GM20431 (cell line): ENCODE data around the gene ADAM30.
"Not testable (repeated sequence)": the region's sequence is repeated elsewhere in the genome, so short reads cannot be mapped to it uniquely, and the experiment has no call there.

Experiments used
- in situ Hi-C: fragments of 300-500 bp; cut with MseI, MboI; formaldehyde crosslinking; loops from one replicate; pipeline ENCODE4 v1.15.0; 2020; ENCODE audit warnings: low sequenced_read_pairs; ENCODE audit not compliant: unreplicated experiment

ADAM30 gene

DNA sequence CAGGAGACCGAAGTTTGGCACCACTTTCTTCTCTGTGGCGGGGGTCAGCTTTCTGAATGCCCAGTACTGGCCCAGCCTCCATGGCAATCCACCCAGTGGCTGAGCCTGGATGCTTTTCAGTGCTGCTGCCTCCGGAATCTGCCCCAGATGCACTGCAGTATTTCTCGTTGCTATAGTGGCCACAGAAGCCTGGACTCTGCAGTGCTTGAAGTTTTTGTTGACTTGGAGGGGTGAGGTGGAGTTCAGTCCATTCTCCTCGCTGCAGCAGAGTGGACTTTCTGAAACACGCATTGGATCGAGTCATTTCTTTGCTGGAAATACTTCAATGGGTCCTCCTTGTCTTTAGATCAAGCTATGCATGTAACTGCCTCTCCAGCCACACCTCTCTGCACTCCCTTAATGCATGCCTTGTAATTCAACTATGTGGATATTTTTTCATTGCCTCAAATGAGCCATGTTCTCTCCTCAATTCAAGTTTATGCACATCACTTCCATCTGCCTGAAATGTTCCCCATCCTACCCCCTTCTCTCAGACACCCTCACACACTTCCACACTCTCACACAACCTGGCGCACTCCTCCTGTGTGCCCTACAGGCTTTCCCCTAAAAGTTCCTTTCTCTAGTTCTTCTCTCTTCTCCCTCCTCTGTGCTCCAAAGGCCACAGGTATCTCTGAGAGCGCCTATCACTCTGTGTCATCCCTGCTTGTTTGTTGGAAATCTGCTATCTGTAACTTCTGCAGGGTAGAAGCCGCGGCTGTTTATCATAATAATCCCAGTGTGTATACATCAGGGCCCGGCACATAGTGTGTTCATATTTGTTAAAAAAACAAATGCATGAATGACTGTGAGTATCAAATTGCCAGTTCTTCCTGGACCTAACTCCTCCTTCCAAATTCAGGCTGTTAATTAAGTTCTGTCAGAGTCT lies 16.5 kb downstream of the ADAM30 start:
- in situ Hi-C loops = no loop called here

DNA sequence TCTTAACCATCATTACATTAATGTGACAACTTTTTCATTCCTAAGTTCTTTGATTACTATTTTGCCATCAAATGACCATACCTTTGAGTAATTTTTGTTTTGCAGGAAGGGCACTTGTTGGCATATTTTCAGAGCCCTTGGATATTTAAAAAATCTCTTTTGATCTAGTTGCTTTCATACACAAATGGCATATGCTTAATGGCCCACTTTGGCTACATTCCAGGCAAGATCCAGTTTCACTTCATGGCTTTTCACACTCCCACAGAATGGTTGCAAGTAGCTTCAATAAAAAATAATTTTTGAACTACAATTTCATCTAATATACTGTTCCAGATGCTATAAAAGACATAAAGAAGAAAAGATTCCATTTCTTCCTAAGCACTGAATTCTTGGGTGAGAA lies 18.1 kb downstream of the ADAM30 start:
- in situ Hi-C loops = no loop called here

DNA sequence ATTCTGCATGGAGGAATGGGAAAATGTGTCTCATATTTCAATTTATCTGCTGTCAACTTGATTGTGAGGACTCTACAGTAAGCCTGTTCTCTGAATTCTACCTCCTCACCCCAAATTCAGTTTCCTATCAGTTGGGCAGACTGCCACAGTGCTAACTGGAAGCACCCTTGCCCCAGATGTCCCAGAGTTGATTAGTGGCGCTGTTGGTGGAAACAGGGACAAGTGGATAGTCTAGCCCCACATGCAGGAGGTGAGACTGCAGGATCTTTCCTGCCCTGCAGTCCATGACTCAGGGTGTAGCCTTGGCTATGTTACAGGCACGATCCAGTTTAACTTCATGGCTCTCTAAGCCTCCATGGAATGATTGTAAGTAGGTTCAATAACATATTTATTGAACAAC lies 22.1 kb downstream of the ADAM30 start:
- in situ Hi-C loops = no loop called here

DNA sequence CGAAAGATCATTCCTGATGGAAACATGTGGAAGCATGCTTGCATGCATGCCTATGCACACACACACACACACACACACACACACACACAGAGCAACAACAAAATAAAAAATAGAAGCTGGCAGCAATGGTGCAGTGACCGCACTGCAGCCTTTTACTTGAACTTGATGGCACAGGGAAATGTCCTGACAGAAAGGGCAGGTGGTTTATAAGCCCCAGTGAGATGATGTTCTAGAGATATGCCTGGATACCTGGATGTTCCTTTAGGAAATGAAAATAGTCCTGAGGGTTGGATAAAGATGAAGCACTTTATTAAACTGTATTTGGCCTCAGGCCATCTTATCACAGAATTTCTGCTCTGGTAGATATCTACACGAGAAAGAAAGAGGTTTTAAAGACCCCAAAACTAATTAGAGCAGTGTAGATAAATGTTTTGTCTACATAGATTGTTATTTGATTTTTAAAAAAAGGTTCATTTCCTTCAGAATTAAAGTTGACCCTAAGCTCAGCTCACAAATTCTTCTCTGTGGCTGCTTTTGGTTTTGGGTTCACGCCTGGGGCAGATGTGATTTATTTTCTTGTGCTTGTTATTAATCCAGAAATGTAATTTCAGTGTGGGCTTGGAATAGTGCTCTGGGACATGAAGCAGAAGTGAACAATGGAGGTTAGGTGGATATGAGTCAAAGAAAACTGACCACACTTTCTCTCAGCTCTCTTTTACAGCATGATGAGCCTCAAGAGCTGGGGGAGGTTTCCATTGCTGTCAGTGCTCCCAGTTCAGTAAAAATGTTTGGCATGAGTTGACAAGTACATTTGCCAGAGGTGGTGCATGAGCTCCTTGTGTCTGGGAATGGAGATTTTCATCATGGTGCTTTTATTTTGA lies 22.9 kb downstream of the ADAM30 start:
- in situ Hi-C loops = no loop called here

DNA sequence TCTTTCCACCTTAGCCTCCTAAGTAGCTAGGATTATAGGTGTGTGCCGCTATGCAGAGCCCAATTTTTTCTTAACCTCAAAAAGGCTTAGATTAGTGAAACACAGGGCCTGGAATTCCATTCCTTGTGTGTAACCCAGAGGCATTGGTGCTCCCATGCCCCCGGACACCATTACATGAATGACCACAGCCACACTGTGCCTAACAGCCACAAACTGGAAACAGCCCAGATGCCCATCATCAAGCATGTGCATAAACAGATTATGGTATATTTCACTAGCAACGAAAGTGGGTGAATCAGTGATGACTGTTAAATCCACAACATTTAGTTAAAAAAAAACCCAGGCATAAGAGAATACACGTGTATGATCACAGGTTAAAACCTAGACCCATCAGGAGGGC lies 24.4 kb downstream of the ADAM30 start:
- in situ Hi-C loops = no loop called here

DNA sequence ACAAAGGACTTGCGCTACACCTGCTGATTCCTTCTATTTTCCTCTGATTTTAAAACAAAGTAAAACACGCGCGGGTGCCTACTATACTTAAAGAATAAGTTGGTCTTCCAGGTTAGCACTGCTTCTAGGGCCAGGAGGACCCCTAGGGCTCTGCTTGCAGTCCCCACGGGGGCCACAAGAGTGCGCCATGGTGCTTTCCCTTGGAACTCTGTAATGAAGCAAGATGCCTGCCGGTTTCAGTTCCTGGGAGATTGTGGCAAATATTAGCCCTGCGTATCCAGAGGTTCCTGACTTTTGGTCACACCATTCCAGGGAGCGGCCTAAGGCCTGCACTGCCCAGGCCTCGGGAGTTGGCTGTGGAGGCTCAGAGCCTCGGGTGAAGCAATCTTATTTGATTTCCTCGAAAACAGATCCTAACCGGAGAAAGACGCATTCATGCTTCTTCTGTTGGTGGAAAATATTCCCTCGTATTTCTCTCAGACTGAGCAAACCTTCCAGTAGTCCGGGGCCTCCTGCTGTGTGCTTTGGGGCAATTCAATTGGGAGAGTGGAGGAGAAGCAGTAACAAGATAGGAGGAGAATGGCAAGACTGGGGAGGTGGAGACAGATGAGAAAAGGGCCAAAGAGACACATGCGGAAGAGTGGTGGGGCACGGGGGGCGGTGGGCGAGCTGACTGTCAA lies 25.3 kb downstream of the ADAM30 start:
- in situ Hi-C loops = no loop called here

DNA sequence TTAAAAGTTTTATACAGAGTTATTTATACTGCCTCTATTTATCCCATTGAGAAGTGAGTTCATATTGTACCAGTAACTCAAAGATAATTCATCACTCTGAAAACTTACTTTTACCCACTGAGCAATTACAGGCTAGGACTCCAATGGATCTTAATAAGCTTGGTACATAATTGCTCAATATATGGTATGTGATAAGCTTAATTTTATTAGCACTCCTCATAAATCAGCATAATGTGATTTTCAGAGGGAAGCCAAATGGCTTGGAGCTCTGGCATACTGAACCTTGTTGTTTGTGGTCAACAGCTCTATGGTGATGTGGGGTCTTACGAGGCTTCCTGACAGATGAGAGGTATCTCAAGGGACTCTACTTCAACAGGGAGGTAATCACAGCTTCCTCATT lies 26.3 kb downstream of the ADAM30 start:
- in situ Hi-C loops = no loop called here

DNA sequence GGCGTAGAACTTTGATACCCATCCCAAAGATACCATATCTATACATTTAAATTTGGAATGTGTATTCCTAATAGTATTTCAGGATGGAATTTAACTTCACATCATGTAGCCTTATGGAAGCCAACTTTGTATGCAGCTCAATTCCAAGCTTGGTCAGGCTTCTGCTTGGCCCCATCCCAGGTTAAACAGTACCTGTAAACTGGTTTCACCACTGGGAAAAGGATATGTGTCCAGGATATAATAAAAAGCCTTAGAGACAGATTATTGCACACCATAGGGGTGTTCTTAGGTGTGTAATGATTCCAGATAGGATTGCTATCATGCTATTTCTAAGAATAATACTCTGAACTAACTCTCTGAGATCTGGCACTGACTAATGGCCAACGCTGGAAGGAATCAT lies 28.1 kb downstream of the ADAM30 start:
- in situ Hi-C loops = no loop called here

DNA sequence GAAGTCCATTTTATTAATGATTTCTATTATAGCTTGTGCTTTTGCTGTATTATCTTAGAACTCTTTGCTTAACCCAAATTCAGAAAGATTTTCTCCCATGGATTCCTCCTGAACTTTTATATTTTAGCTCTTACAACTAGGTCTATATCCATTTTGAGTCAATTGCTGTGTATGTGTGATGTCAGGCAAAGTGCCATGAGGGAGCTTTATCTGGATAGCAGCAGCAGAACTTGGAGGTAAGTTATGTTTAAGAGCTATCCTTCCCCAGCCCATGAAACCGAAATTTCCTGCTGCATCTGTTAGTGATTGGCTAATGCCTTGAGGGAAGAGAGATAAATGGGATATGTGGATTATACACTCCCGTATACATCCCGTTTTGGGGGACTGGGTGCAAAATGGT lies 29.9 kb downstream of the ADAM30 start:
- in situ Hi-C loops = no loop called here

DNA sequence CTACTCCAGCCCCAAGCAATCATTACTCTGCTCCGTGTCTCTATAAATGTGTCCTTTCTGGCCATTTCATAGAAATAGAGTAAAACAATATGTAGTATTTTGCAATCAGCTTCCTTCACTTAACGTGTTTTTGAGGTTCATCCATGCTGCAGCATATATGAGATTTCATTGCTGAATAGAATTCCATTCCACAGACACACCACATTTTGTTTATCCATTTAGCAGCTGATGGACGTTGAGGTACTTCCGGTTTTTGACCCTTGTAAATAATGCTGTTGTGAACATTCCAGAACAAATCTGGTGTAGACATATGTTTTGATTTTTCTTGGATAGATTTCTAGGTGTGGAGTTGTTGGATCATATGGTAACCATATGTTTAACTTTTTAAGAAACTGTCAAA lies 30.7 kb downstream of the ADAM30 start:
- in situ Hi-C loops = no loop called here

DNA sequence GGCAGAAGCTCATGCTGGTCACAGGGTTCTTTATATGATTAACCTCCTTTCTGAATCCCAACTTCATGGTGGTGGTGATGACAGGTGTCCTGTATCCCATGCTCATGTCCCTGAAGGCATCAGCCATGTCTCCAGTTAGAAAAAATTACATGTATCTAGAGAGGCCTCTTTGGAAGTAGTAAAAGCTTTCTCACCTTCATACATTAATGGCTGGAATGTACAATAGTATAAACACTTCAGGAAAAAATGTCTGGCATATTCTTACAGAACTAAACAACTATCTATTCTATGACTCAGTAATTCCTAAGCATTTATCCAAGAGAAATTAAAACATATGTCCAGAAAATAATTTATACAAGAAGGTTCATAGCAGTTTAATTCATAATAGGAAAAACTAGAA lies 34.0 kb downstream of the ADAM30 start:
- in situ Hi-C loops = no loop called here

DNA sequence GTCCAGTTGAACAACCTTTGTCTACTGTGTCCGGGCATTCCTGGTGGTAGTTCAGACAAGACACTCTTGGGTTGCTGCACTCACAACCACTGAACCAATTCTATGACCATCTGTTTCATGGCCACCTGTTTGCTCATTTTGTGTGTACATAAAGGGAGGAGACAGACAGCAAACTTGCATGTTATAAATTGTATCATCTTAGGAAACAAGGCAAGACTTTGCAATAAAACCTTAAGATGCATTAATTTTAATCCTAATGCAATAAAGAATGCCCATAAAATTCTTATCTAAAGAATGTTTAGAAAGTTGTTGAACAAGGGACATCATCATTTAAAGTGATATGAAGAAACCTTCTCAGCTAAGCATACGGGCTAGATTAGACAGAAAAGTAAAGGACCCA lies 34.8 kb downstream of the ADAM30 start:
- in situ Hi-C loops = no loop called here

DNA sequence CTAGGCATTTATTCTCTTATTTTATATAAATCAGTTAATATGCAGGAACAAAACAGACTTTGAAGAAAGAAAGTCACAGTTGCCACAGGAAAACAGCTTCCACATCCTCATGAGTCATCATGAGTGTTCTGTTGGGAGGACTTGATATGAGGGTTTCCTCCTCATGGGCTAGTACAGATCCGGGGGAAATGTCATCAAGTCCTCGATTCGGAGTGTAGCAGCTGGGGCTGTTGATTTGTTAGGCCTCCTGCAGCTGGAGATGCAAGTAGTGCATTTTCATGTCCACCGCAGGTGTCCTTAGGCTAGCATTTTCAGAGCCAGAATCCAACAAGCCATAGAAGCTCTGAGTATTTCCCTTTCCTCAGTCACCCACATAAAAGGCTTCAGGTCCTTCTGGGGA lies 36.7 kb downstream of the ADAM30 start:
- in situ Hi-C loops = no loop called here

DNA sequence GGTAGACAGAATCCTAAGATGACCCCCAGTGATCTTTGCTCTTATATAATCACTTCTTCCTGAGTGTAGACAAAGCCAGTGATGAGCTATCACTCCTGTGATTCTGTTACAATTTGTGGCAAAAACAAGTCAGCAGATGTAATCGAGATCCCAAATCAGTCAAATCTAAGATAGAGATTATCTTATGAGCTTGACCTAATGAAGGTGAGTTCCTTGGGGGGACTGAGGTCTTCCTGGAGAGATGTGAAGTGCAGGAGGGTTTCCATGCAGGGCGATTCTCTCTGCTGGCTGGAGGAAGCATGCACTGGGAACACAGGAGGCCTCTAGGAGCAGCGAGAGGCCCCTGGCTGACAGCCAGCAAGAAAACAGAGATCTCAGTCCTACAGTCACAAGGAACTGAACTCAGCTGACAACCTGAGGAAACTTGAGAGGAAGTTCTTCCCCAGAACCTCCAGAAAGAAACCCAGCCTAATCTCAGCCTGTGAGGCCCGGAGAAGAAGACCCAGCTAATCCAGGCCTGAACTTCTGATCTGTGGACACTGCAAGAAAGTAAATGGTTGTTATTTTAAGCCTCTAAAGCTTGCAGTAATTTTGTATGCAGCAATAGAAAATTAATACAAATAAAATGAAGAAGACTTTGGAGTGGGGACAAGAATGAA lies 37.6 kb downstream of the ADAM30 start:
- in situ Hi-C loops = not testable (repeated sequence)

DNA sequence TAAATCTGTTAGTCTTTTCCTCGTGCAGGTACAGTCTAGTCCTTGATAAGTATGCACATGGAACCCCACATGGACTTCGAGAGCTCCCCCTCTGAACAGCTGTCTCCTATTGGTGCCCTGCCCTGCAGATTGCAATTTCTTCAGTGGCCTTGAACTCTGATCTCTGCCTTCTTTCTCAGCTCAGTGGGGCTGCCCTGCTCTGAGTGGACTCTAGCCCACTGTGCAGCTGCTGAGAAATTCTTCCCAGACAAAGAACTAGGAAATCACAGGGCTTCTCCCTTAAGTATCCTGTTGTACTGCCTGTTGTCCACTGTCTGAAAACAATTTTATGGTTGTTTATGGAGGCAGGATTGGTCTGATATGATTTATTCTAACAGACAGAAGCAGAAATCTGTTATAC lies 38.2 kb downstream of the ADAM30 start:
- in situ Hi-C loops = no loop called here

DNA sequence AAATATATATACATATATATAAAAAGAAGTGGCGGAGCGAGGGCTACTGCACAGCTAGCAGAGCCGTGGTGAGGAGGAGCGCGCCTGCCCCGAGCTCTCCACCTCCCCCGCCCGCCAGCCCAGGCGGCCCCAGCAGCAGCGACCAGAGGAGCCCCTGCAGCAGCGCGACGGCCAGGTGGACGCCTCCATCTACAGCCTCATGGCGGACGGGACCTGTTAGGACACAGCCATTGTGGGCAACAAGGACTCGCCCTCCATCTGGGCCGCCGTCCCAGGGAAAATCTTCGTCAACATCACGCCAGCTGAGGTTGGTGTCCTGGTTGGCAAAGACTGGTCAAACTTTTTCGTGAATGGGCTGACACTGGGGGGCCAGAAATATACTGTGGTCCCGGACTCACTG lies 43.2 kb downstream of the ADAM30 start:
- in situ Hi-C loops = no loop called here

DNA sequence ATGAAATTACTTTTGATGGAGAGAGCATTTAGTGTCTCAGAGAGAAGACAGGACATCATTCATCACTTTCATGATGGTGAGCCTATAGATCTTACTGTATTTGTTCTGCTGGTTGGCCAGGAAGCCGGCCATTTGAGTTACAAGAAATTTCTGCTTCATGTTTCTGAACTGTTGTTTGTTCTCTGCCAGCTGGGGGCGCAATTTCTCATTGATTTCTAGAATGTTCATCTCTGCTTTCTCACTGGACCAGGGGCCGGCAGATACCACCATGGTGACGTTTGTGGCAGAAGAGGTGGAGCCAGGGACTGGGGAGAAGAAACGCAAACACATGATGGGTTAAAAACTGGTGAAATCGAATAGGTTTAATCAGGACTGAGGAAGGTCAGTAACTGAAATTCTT lies 52.1 kb downstream of the ADAM30 start:
- in situ Hi-C loops = not testable (repeated sequence)
